Peyer's patch (tissue), 4 donors: ENCODE data around the gene GFOD1.

Source experiments
- CTCF ChIP-seq, 6 experiments: fragments of 450-650 bp in 4 of 6; fragments of 200-600 bp in 2 of 6; sonication (generic) in 1 of 6; IDR thresholded peaks; one replicate each; pipeline ENCODE4 v1.5.1; 2017 to 2019; ENCODE audit warnings: antibody characterized with exemption in 6 of 6, mild to moderate bottlenecking in 3 of 6, moderate library complexity in 1 of 6
- POLR2A ChIP-seq, 2 donors: fragments of 450-650 bp; IDR thresholded peaks; one replicate each; pipeline ENCODE4 v1.5.1; 2017; ENCODE audit warnings: antibody characterized with exemption in 2 of 2, mild to moderate bottlenecking in 2 of 2, moderate library complexity in 2 of 2

DNA sequence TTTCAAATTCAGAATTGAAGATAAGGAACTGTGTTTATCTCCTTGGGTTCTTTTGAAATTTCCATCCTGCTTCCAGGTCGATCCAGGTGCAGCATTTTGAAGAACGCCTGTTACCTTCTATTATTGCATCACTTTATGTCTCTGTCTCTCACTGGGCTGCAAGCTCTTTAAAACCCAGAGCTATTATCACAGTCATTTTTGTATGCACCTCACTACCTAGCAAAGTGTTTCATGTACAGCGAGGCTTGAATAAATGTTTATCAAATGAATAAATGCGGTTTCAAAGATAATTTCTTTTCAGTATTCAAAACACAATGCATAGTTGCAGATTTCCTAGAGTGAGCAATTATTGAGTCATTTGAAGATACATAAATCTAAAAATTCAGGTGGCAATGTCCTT is 34.2 kb downstream of the GFOD1 start:
- TF ChIP-seq CTCF (IDR thresholded peaks at IDR 0.05) (no peak), POLR2A (IDR thresholded peaks at IDR 0.05) (no peak)
